Measurements from ENCODE around the gene AKAIN1. TPM values are rescaled to one million over a fixed set of nuclear protein-coding genes. Genes with fewer than 3 reads are reported as not detected.

The AKAIN1 gene
- total and polyA plus RNA-seq, 12 donors = 0.28 to 9.7 (median 3.8) TPM; not detected in 4

GRCh38 chr18:5146093-5146492 is 51.0 kb downstream of the AKAIN1 start:
- TF ChIP-seq, protein P1, sequence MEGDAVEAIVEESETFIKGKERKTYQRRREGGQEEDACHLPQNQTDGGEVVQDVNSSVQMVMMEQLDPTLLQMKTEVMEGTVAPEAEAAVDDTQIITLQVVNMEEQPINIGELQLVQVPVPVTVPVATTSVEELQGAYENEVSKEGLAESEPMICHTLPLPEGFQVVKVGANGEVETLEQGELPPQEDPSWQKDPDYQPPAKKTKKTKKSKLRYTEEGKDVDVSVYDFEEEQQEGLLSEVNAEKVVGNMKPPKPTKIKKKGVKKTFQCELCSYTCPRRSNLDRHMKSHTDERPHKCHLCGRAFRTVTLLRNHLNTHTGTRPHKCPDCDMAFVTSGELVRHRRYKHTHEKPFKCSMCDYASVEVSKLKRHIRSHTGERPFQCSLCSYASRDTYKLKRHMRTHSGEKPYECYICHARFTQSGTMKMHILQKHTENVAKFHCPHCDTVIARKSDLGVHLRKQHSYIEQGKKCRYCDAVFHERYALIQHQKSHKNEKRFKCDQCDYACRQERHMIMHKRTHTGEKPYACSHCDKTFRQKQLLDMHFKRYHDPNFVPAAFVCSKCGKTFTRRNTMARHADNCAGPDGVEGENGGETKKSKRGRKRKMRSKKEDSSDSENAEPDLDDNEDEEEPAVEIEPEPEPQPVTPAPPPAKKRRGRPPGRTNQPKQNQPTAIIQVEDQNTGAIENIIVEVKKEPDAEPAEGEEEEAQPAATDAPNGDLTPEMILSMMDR (IDR thresholded peaks at IDR 0.05) = no peak
- no peak for TF ChIP-seq POLR2A (IDR thresholded peaks at IDR 0.05)
- H3K4me3 ChIP-seq = no peak overlapping the region
- 70 to 88% (median 80%) methylated on average over 4 of the region's 4 CpGs for WGBS, 4 donors

GRCh38 chr18:5145168-5145825 is 51.8 kb downstream of the AKAIN1 start:
- H3K27me3 ChIP-seq = no peaks in the 10 kb centered on the region
- no peaks in the 10 kb centered on the region for H3K36me3 ChIP-seq (replicated peaks in 1 of 2)
- H3K4me1 ChIP-seq (replicated peaks in 1 of 2) = no peaks in the 10 kb centered on the region
- intact Hi-C loops (cut with DNase I) = no loop called here
- H3K9me3 ChIP-seq (replicated peaks in 1 of 3) = no peaks in the 10 kb centered on the region
- H3K27ac ChIP-seq = no peak overlapping the region
- WGBS, 4 donors = 75 to 80% (median 79%) methylated on average over 10 of the region's 10 CpGs
- TF ChIP-seq POLR2A (IDR thresholded peaks at IDR 0.05) = no peak
- TF ChIP-seq, protein P1 (IDR thresholded peaks at IDR 0.05) = no peak
- H3K4me3 ChIP-seq = no peak overlapping the region
- DNase-seq = no peak

More at GRCh38 chr18:5146093-5146492, 51.0 kb downstream of the AKAIN1 start:
- H3K4me1 ChIP-seq (replicated peaks in 1 of 2) = no peaks in the 10 kb centered on the region
- no peak for DNase-seq
- no peaks in the 10 kb centered on the region for H3K36me3 ChIP-seq (replicated peaks in 1 of 2)
- H3K27me3 ChIP-seq = no peaks in the 10 kb centered on the region
- intact Hi-C loops (cut with DNase I) = no loop called here
- H3K9me3 ChIP-seq (replicated peaks in 1 of 3) = no peaks in the 10 kb centered on the region
- no peak overlapping the region for H3K27ac ChIP-seq

DNA sequence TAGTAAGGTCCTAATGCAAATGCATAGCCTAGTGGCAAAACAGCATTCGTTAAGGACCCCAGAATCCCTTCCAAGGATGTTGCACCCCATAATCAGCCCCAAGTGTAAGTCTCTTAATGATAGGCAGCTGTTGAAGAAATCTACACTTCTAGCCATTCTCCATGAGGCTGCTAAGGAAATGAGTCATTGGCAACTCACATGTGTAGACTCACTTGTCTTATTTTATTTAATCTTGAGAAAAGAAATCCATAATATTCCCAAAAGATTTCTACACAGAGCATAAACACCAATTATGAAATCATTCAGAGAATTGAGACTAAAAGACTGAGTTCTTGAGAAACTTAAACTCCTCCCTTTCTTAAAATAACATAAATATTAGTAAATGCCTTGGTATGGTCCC is 52.4 kb downstream of the AKAIN1 start:
- no peaks in the 10 kb centered on the region for H3K36me3 ChIP-seq (replicated peaks in 1 of 2)
- TF ChIP-seq POLR2A (IDR thresholded peaks at IDR 0.05) = no peak
- TF ChIP-seq, protein P1 (IDR thresholded peaks at IDR 0.05) = no peak
- intact Hi-C loops (cut with DNase I) = no loop called here
- H3K27ac ChIP-seq = no peak overlapping the region
- no peak overlapping the region for H3K4me3 ChIP-seq
- no peaks in the 10 kb centered on the region for H3K27me3 ChIP-seq
- H3K4me1 ChIP-seq (replicated peaks in 1 of 2) = no peaks in the 10 kb centered on the region
- WGBS, 4 donors = 54 to 77% (median 57%) methylated on average over 1 of the region's 1 CpG
- DNase-seq = no peak
- H3K9me3 ChIP-seq (replicated peaks in 1 of 3) = no peaks in the 10 kb centered on the region

DNA sequence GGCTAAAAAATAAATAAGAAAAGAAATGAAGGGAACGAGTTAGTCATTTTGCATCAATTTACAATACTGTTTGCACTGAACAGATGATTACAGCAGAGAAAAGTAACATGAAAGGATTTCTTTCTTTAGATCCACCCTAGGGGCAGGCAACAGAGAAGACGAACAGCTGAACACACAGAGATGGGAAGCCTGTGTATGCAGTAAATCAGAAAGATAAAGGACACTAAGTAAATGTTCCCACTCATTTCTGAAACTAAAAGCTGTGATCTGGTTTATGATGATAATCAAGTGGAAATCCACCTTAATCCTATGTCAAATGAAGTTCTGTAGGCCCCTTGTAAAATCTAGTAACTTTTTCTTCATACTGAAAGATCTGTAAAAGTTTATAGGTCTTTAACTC is 54.2 kb downstream of the AKAIN1 start:
- H3K4me1 ChIP-seq (replicated peaks in 1 of 2) = no peaks in the 10 kb centered on the region
- no peak overlapping the region for H3K4me3 ChIP-seq
- intact Hi-C loops (cut with DNase I) = no loop called here
- no peaks in the 10 kb centered on the region for H3K36me3 ChIP-seq (replicated peaks in 1 of 2)
- no peak overlapping the region for H3K27ac ChIP-seq
- TF ChIP-seq, protein P1 (IDR thresholded peaks at IDR 0.05) = no peak
- no peak for TF ChIP-seq POLR2A (IDR thresholded peaks at IDR 0.05)
- no peaks in the 10 kb centered on the region for H3K9me3 ChIP-seq (replicated peaks in 1 of 3)
- DNase-seq = no peak
- H3K27me3 ChIP-seq = no peaks in the 10 kb centered on the region
- WGBS, 4 donors = 40 to 52% (median 47%) methylated on average over 2 of the region's 2 CpGs

Measured in adrenal gland (tissue), 12 donors.